Pancreas (tissue), 10 donors: ENCODE results near the gene WNK2. TPM values are rescaled to one million over a fixed set of nuclear protein-coding genes. Genes with fewer than 3 reads are reported as not detected.
A peak's percentile ranks its signal among the peaks of the same experiment; 100 is the strongest.

Experiments
- ATAC-seq, 4 donors: fragments of 200-7000 bp; cut with Tn5 transposase; one replicate each; pipeline versions ENCODE4 v1.8.0 to v1.9.1; 2020; ENCODE audit warnings: mild to moderate bottlenecking in 4 of 4, moderate library complexity in 4 of 4
- DNase-seq, 6 donors: peaks; one replicate each; pipeline ENCODE4 v3.0.0-alpha.2; 2020
- FAIRE-seq: peaks from 2 replicates; lab custom pipeline; 2012; peaks lifted over from hg19 to GRCh38; lab: Jason Lieb, UNC
- H3K27ac ChIP-seq, 4 donors: fragments of 200-600 bp; sonication (generic); 1 replicate in 3 of 4; 2 replicates in 1 of 4; pipeline versions ENCODE4 v1.5.0 to v1.8.0; 2020
- H3K27me3 ChIP-seq, 4 donors: fragments of 200-600 bp; one replicate each; pipeline ENCODE4 v1.8.0; 2021
- H3K36me3 ChIP-seq, 3 donors: fragments of 200-600 bp; sonication (generic) in 1 of 3; one replicate each; pipeline versions ENCODE4 v1.5.0 to v1.8.0; 2020 to 2021
- H3K4me1 ChIP-seq, 3 donors: fragments of 200-600 bp; one replicate each; pipeline ENCODE4 v1.8.0; 2021
- H3K4me3 ChIP-seq, 4 donors: fragments of 200-600 bp; sonication (generic) in 2 of 4; one replicate each; pipeline versions ENCODE4 v1.5.0 to v1.8.0; 2020 to 2021
- H3K9me3 ChIP-seq, 4 donors: fragments of 200-600 bp; one replicate each; pipeline ENCODE4 v1.8.0; 2021
- CTCF ChIP-seq, 4 donors: fragments of 200-600 bp; sonication (generic) in 3 of 4; IDR thresholded peaks; one replicate each; pipeline versions ENCODE4 v1.5.0 to v1.8.0; 2021; ENCODE audit warnings: antibody characterized with exemption in 4 of 4
- WGBS, 2 donors: extraction: QIAGEN DNeasy Blood & Tissue Kit; methylation state at CpG; one replicate each; pipeline ENCODE4 v1.1.7; 2013; 5-methylcytosine and 5-hydroxymethylcytosine counted together
- intact Hi-C, 3 donors: fragments of 100-400 bp; cut with DNase I; formaldehyde crosslinking; loops; one replicate each; pipeline versions ENCODE4 v1.11.1 to v1.14.2; 2022
- polyA plus RNA-seq, 2 donors: library from polyadenylated mRNA; stranded (reverse); fragments of 200-250 nt; gene quantifications; one replicate each; pipeline ENCODE4 v1.2.3, GENCODE V29; 2013
- total RNA-seq, 6 donors: library from RNA; stranded (reverse); fragmentation: NEBNext Ultra II Directional in 4 of 6; extraction: Animal tissue kit (Norgen Biotek cat#: 25700) in 4 of 6; gene quantifications; one replicate each; pipeline versions ENCODE4 v1.2.1 to v1.2.4, GENCODE V29; 2021 to 2023
- donor health status: healthy with polysubstance abuse.
- donor health status: DM: no; HTN: no; CAD: no; lungs with moderate emphysema.
- donor health status: DM: no; HTN: no; CAD: no.
- donor health status: control.
- donor health status: control.
- donor health status: Bipolar disorder and iron deficiency.
- donor health status: DM: yes; HTN: yes; CAD: no.
- donor health status: DM: no; HTN: no; CAD: no.
- donor health status: DM: no; HTN: no; CAD: no.
- donor health status: DM: yes; HTN: yes; CAD: no.

The WNK2 gene
- total and polyA plus RNA-seq, 8 donors = 53.5 to 121 (median 89.4) TPM

DNA sequence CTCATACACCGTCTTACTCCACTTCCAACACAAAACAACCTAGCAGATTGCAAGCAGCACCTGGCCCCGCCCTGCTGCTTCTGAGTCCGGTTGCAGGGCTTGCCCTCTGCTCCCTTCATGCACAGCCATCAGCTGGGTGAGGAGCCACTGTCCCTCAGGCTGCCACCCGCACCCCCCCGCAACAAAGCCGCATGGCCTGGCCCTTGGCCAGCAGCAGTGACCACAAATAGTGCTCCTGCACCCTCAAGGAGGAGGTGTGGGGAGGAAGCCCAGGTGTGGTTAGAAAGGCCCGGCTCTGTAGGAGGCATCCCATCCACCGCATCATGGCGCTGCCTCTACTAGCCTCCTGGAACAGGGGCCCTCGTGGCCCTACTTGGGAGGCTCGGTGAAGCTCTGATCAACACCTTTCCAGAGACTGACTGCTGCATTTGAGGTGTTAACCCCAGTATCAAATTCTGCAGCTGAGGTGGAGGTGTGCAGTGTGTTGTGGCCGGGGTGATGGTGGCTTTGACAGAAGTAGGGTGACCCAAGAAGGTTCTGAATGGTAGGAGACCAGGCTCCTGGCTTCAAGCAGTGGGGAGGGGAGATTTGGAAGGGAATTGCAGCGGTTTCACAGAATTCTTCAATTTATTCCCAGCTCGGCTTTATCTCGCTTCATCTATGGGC, 52.7 kb downstream of the WNK2 start:
- 78 to 81% methylated on average over 15 of the region's 15 CpGs for WGBS, 2 donors
- peak in 1 of 6 donors; percentile 65 for DNase-seq
- H3K4me1 ChIP-seq = peaks cover 12 to 29% (median 28%) of the 10 kb centered on the region in 3 donors
- intact Hi-C loops = no loop called here
- H3K4me3 ChIP-seq = no peak overlapping the region
- no peaks in the 10 kb centered on the region for H3K9me3 ChIP-seq
- FAIRE-seq = no peak
- H3K27me3 ChIP-seq = no peaks in the 10 kb centered on the region
- no peak for ATAC-seq
- H3K36me3 ChIP-seq = peaks cover 0 to 19% (median 0%) of the 10 kb centered on the region in 3 donors
- TF ChIP-seq CTCF (IDR thresholded peaks at IDR 0.05) = no peak
- H3K27ac ChIP-seq = no peak overlapping the region

- FAIRE-seq (no peak), ATAC-seq (no peak), DNase-seq (no peak)
- peaks cover 0 to 19% (median 3%) of the 10 kb centered on the region in 3 donors for H3K36me3 ChIP-seq
- no peak for TF ChIP-seq CTCF (IDR thresholded peaks at IDR 0.05)
- H3K27ac ChIP-seq = no peak overlapping the region
- intact Hi-C loops = no loop called here
- H3K4me3 ChIP-seq = no peak overlapping the region
- H3K27me3 ChIP-seq = no peaks in the 10 kb centered on the region
- H3K4me1 ChIP-seq = peaks cover 7 to 21% (median 19%) of the 10 kb centered on the region in 3 donors
- H3K9me3 ChIP-seq = no peaks in the 10 kb centered on the region
- WGBS, 2 donors = 75 to 81% methylated on average over 2 of the region's 2 CpGs
These were observed 53.6 kb downstream of the WNK2 start for GRCh38 chr9:93237540-93237939.

- Histone ChIP-seq H3K27me3 (no peaks in the 10 kb centered on the region), H3K9me3 (no peaks in the 10 kb centered on the region), H3K4me3 (no peak overlapping the region), H3K36me3 (peaks cover 0 to 19% (median 3%) of the 10 kb centered on the region in 3 donors), H3K27ac (no peak overlapping the region), H3K4me1 (peaks cover 0 to 11% (median 6%) of the 10 kb centered on the region in 3 donors)
- WGBS, 2 donors = 88 to 89% methylated on average over 19 of the region's 19 CpGs
- no peak for TF ChIP-seq CTCF (IDR thresholded peaks at IDR 0.05)
- intact Hi-C loops = no loop called here
- ATAC-seq = no peak
- peak in 1 of 6 donors; percentile 17 for DNase-seq
- FAIRE-seq = no peak
These were observed 55.3 kb downstream of the WNK2 start for GRCh38 chr9:93238953-93239925.

GRCh38 chr9:93240891-93241334, 57.0 kb downstream of the WNK2 start:
- Histone ChIP-seq H3K4me1 (peaks cover 0 to 14% (median 10%) of the 10 kb centered on the region in 3 donors), H3K4me3 (no peak overlapping the region), H3K36me3 (peaks cover 0 to 19% (median 3%) of the 10 kb centered on the region in 3 donors), H3K27ac (peak overlapping the region in 2 of 4 donors; percentile 33 to 41), H3K27me3 (no peaks in the 10 kb centered on the region), H3K9me3 (no peaks in the 10 kb centered on the region)
- FAIRE-seq (no peak), ATAC-seq (peak in 2 of 4 donors; percentile 23 to 30), DNase-seq (peak in 2 of 6 donors; percentile 30 to 40)
- TF ChIP-seq CTCF (IDR thresholded peaks at IDR 0.05) = no peak
- WGBS, 2 donors = 52% methylated on average over 9 of the region's 9 CpGs
- intact Hi-C loops = no loop called here
